ENCODE results near the gene CTSW. TPM values are rescaled to one million over a fixed set of nuclear protein-coding genes. Genes with fewer than 3 reads are reported as not detected.
"Not testable (repeated sequence)": the region's sequence is repeated elsewhere in the genome, so short reads cannot be mapped to it uniquely, and the experiment has no call there.

The CTSW gene, protein sequence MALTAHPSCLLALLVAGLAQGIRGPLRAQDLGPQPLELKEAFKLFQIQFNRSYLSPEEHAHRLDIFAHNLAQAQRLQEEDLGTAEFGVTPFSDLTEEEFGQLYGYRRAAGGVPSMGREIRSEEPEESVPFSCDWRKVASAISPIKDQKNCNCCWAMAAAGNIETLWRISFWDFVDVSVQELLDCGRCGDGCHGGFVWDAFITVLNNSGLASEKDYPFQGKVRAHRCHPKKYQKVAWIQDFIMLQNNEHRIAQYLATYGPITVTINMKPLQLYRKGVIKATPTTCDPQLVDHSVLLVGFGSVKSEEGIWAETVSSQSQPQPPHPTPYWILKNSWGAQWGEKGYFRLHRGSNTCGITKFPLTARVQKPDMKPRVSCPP
- 1 to 10 TPM in 1 of 2 donors, under 1 TPM in 1; 0.39 to 1.1 TPM for total RNA-seq

DNA sequence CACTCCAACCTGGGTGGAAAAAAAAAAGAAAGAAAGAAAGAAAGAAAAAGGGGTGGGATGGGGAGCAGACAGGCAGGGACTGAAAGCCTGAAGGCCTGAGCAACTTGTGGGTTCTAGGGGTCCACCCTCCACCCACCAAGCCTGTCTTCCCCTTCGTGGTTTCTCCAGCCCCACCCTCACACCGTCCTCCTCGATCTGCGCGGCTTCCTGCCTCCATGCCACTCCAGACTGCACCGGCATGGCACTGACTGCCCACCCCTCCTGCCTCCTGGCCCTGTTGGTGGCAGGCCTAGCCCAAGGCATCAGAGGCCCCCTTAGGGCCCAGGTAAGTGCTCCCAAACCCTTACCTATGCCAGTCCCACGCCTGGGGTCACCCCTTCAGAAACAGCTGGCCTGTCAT, at the start of gene CTSW:
Gene CTSW (plus strand): TSS at position 221 of the 400 bp plus-strand sequence. CDS start 18 bp downstream, at position 239.
- TF ChIP-seq, protein P1, sequence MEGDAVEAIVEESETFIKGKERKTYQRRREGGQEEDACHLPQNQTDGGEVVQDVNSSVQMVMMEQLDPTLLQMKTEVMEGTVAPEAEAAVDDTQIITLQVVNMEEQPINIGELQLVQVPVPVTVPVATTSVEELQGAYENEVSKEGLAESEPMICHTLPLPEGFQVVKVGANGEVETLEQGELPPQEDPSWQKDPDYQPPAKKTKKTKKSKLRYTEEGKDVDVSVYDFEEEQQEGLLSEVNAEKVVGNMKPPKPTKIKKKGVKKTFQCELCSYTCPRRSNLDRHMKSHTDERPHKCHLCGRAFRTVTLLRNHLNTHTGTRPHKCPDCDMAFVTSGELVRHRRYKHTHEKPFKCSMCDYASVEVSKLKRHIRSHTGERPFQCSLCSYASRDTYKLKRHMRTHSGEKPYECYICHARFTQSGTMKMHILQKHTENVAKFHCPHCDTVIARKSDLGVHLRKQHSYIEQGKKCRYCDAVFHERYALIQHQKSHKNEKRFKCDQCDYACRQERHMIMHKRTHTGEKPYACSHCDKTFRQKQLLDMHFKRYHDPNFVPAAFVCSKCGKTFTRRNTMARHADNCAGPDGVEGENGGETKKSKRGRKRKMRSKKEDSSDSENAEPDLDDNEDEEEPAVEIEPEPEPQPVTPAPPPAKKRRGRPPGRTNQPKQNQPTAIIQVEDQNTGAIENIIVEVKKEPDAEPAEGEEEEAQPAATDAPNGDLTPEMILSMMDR (IDR thresholded peaks at IDR 0.05), result no peak
- H3K4me3 ChIP-seq, result no peak within 1 kb of the TSS
- peaks cover 0 to 5% of the 10 kb centered on the region in 2 donors for H3K4me1 ChIP-seq
- H3K36me3 ChIP-seq, result peaks cover 19% of the 10 kb centered on the region
- no peak within 1 kb of the TSS for H3K27ac ChIP-seq
- no peaks in the 10 kb centered on the region for H3K27me3 ChIP-seq
- H3K9me3 ChIP-seq, result no peaks in the 10 kb centered on the region
- DNase-seq (ENCODE audit: low spot score), result no peak

DNA sequence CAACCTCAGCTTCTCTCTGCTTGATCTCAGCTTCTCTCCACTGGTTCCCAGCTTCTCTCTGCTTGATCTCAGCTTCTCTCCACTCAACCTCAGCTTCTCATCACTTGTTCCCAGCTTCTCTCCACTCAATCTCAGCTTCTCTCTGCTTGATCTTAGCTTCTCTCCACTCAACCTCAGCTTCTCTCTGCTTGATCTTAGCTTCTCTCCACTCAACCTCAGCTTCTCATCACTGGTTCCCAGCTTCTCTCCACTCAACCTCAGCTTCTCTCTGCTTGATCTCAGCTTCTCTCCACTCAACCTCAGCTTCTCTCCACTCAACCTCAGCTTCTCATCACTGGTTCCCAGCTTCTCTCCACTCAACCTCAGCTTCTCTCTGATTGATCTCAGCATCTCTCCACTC, 47.4 kb upstream of the CTSW start:
- DNase-seq (ENCODE audit: low spot score), result not testable (repeated sequence)
- H3K4me1 ChIP-seq, result peaks cover 0 to 13% of the 10 kb centered on the region in 2 donors

GRCh38 chr11:65833297-65834030, 46.2 kb upstream of the CTSW start, which contains the start of gene SNX32:
SNX32 (plus strand) TSS chr11:65833963; CDS start chr11:65834066, 103 bp downstream.
- TF ChIP-seq, protein P1 (IDR thresholded peaks at IDR 0.05), result no peak
- Histone ChIP-seq H3K4me3 (peak within 1 kb of the TSS; percentile 45 to 61), H3K9me3 (no peaks in the 10 kb centered on the region), H3K4me1 (peaks cover 0 to 13% of the 10 kb centered on the region in 2 donors), H3K27me3 (no peaks in the 10 kb centered on the region), H3K27ac (peak within 1 kb of the TSS in 1 of 2 donors; percentile 49), H3K36me3 (no peaks in the 10 kb centered on the region)
- DNase-seq (ENCODE audit: low spot score), result peak; percentile 97

More for the DNA sequence above, 47.4 kb upstream of the CTSW start:
- H3K36me3 ChIP-seq, H3K9me3 ChIP-seq, H3K27me3 ChIP-seq, H3K4me3 ChIP-seq, H3K27ac ChIP-seq: not testable (repeated sequence)

DNA sequence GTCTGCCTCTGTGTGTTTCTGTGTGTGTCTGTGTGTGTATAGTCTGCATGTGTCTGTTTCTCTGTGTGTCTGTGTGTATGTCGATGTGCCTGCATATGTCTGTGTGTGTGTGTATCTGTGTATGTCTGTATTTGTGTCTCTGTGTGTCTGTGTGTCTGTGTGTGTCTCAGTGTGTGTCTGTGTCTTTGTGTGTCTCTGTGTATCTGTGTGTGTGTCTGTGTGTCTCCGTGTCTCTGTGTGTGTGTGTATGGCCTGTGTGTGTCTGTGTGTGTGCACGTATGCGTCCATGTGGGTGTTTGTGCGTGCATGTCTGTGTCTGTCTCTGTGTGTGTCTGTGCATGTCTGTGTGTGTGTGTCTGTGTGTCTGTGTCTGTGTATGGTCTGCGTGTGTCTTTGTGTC, 45.4 kb upstream of the CTSW start:
- peaks cover 0 to 13% of the 10 kb centered on the region in 2 donors for H3K4me1 ChIP-seq
- DNase-seq (ENCODE audit: low spot score), result no peak
- no peaks in the 10 kb centered on the region for H3K27me3 ChIP-seq
- TF ChIP-seq, protein P1 (IDR thresholded peaks at IDR 0.05), result no peak
- H3K9me3 ChIP-seq, result no peaks in the 10 kb centered on the region
- no peak overlapping the region for H3K27ac ChIP-seq
- peak overlapping the region; percentile 45 to 61 for H3K4me3 ChIP-seq
- H3K36me3 ChIP-seq, result no peaks in the 10 kb centered on the region

DNA sequence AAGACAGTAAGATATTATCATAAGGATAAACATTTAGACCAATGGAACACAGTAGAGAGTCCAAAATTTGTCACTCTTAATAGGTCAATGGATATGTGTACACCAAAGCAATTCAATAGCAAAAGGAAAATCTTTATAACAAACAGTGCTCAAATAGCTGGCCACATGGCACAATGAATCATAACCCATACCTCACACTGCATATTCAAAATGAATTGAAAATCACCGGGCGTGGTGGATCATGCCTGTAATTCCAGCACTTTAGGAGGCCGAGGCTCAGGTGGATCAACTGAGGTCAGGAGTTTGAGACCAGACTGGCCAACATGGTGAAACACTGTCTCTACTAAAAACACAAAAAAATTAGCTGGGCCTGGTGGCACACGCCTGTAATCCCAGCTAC, 37.5 kb upstream of the CTSW start:
- H3K4me1 ChIP-seq, result no peaks in the 10 kb centered on the region
- no peak for DNase-seq (ENCODE audit: low spot score)
- H3K27ac ChIP-seq, result no peak overlapping the region
- H3K4me3 ChIP-seq, result no peak overlapping the region
- TF ChIP-seq, protein P1 (IDR thresholded peaks at IDR 0.05), result no peak
- no peaks in the 10 kb centered on the region for H3K9me3 ChIP-seq
- no peaks in the 10 kb centered on the region for H3K36me3 ChIP-seq
- no peaks in the 10 kb centered on the region for H3K27me3 ChIP-seq

DNA sequence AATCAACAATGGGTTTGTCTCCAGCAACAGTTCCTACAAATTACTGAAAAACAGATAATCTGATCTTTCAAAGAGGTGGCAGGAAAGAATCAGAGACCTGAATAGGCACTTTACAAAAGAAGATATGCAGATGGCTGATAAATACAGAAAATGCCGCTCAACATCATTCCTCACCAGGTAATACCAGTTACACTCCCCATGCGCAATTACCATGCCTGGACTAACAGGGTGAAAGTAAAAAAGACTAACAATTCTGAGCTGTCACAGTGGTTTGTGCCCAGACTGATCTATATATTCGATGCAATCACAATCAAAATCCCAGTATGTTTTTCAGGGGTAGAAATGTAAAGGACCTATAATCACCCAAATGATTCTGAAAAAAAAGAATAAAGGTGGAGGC, 35.8 kb upstream of the CTSW start:
- Histone ChIP-seq H3K4me3 (no peak overlapping the region), H3K36me3 (no peaks in the 10 kb centered on the region), H3K4me1 (no peaks in the 10 kb centered on the region), H3K27ac (no peak overlapping the region), H3K27me3 (no peaks in the 10 kb centered on the region), H3K9me3 (no peaks in the 10 kb centered on the region)
- DNase-seq (ENCODE audit: low spot score), result no peak
- TF ChIP-seq, protein P1 (IDR thresholded peaks at IDR 0.05), result no peak

Measured in right atrium auricular region (tissue), 2 donors.